ENCODE data around the gene BBS1. TPM values are rescaled to one million over a fixed set of nuclear protein-coding genes. Genes with fewer than 3 reads are reported as not detected.

BBS1 gene
- total RNA-seq, 1 donor from 2014 or later: 39.6 TPM

GRCh38 chr11:66465373-66466224, 44.8 kb upstream of the BBS1 start:
- DNase-seq (ENCODE audit: low spot score in 2 of 2): no peak
- no peak for TF ChIP-seq CTCF (IDR thresholded peaks at IDR 0.05)
- no peaks in the 10 kb centered on the region for H3K9me3 ChIP-seq
- H3K27ac ChIP-seq: peak overlapping the region; percentile 66 to 69
- intact Hi-C loops (cut with DNase I): loop anchor here (1.0 to 5.0 kb wide), 4 partner anchors 15 to 377 kb away; partner anchors contain the start of genes DPP3, MRPL11 and RCE1
- peaks cover 0 to 4% of the 10 kb centered on the region in 2 donors for H3K36me3 ChIP-seq
- H3K4me1 ChIP-seq: peaks cover 10 to 14% of the 10 kb centered on the region in 2 donors
- H3K27me3 ChIP-seq: no peaks in the 10 kb centered on the region
- peak overlapping the region; percentile 77 to 92 for H3K4me3 ChIP-seq

GRCh38 chr11:66466225-66467033, 44.0 kb upstream of the BBS1 start, which contains the start of gene PELI3:
TSS of gene PELI3 (plus strand) at chr11:66466905. CDS start at chr11:66468129, 1,224 bp downstream.
- H3K4me1 ChIP-seq: peaks cover 10 to 14% of the 10 kb centered on the region in 2 donors
- H3K27ac ChIP-seq: peak within 1 kb of the TSS; percentile 66 to 69
- peak within 1 kb of the TSS; percentile 77 to 92 for H3K4me3 ChIP-seq
- no peak for TF ChIP-seq CTCF (IDR thresholded peaks at IDR 0.05)
- DNase-seq (ENCODE audit: low spot score in 2 of 2): peak; percentile 59 to 96
- no peaks in the 10 kb centered on the region for H3K27me3 ChIP-seq
- intact Hi-C loops (cut with DNase I): loop anchor here (1.0 to 5.0 kb wide), 4 partner anchors 14 to 376 kb away; partner anchors contain the start of genes DPP3, MRPL11 and RCE1
- peaks cover 3 to 9% of the 10 kb centered on the region in 2 donors for H3K36me3 ChIP-seq
- no peaks in the 10 kb centered on the region for H3K9me3 ChIP-seq

GRCh38 chr11:66467034-66467659, 43.3 kb upstream of the BBS1 start:
- DNase-seq (ENCODE audit: low spot score in 2 of 2): peak in 1 of 2 donors; percentile 69
- Histone ChIP-seq H3K4me3 (peak overlapping the region; percentile 77 to 92), H3K4me1 (peaks cover 10 to 14% of the 10 kb centered on the region in 2 donors), H3K27me3 (no peaks in the 10 kb centered on the region), H3K27ac (peak overlapping the region in 1 of 2 donors; percentile 54), H3K9me3 (no peaks in the 10 kb centered on the region), H3K36me3 (peaks cover 8 to 12% of the 10 kb centered on the region in 2 donors)
- peak; percentile 28 to 55 (median 29) for TF ChIP-seq CTCF (IDR thresholded peaks at IDR 0.05)
- intact Hi-C loops (cut with DNase I): loop anchor here (2.0 to 5.0 kb wide), 3 partner anchors 28 to 375 kb away; partner anchors contain the start of genes MRPL11 and RCE1

- intact Hi-C loops (cut with DNase I): loop anchor here (2.0 to 5.0 kb wide), 3 partner anchors 29 to 375 kb away; partner anchors contain the start of genes MRPL11 and RCE1
- Histone ChIP-seq H3K4me1 (peaks cover 10 to 14% of the 10 kb centered on the region in 2 donors), H3K27me3 (no peaks in the 10 kb centered on the region), H3K27ac (no peak overlapping the region), H3K9me3 (no peaks in the 10 kb centered on the region), H3K4me3 (peak overlapping the region; percentile 77 to 92), H3K36me3 (peaks cover 14 to 19% of the 10 kb centered on the region in 2 donors)
- TF ChIP-seq CTCF (IDR thresholded peaks at IDR 0.05): no peak
- peak in 1 of 2 donors; percentile 73 for DNase-seq (ENCODE audit: low spot score in 2 of 2)
Observed at GRCh38 chr11:66467756-66468155, 42.7 kb upstream of the BBS1 start.

GRCh38 chr11:66468691-66469090, 41.7 kb upstream of the BBS1 start:
- no peak overlapping the region for H3K27ac ChIP-seq
- intact Hi-C loops (cut with DNase I): loop anchor here (5.0 kb wide), 1 partner anchor 374 kb away; the partner anchor contains the start of gene RCE1
- no peaks in the 10 kb centered on the region for H3K27me3 ChIP-seq

More at GRCh38 chr11:66468691-66469090, 41.7 kb upstream of the BBS1 start:
- H3K4me3 ChIP-seq: no peak overlapping the region
- no peak for DNase-seq (ENCODE audit: low spot score in 2 of 2)
- H3K4me1 ChIP-seq: peaks cover 10 to 14% of the 10 kb centered on the region in 2 donors
- TF ChIP-seq CTCF (IDR thresholded peaks at IDR 0.05): no peak
- no peaks in the 10 kb centered on the region for H3K9me3 ChIP-seq
- peaks cover 23 to 28% of the 10 kb centered on the region in 2 donors for H3K36me3 ChIP-seq

Measured in ascending aorta (tissue), 2 donors.